Keratinocyte (primary cell): ENCODE measurements around the gene CTIF. TPM values are rescaled to one million over a fixed set of nuclear protein-coding genes. Genes with fewer than 3 reads are reported as not detected.

Experiments
- DNase-seq: peaks from one replicate; pipeline ENCODE4 v3.0.0-alpha.2; 2011; ENCODE audit warnings: low read depth, missing footprints, low spot score
- FAIRE-seq: peaks from 2 replicates; lab custom pipeline; 2011; peaks lifted over from hg19 to GRCh38; lab: Jason Lieb, UNC
- H2AFZ ChIP-seq: 2 replicates; pipeline ENCODE4 v1.6.0; 2012; ENCODE audit warnings: low read length, control low read depth, inconsistent platforms; ENCODE audit not compliant: control insufficient read depth
- H3K27ac ChIP-seq: 2 replicates; pipeline ENCODE4 v1.5.1; 2011; ENCODE audit warnings: low read length; ENCODE audit not compliant: control insufficient read depth, insufficient read depth
- H3K27me3 ChIP-seq: 3 replicates; pipeline ENCODE4 v1.6.0; 2011; ENCODE audit warnings: low read length; ENCODE audit not compliant: control insufficient read depth, insufficient read depth; ENCODE audit errors: extremely low read depth
- H3K36me3 ChIP-seq, 2 experiments: 2 replicates in 1 of 2; 3 replicates in 1 of 2; pipeline ENCODE4 v1.5.1; 2011; ENCODE audit warnings: low read length in 2 of 2, mild to moderate bottlenecking in 1 of 2; ENCODE audit not compliant: control insufficient read depth in 2 of 2, insufficient read depth in 2 of 2; ENCODE audit errors: extremely low read depth in 1 of 2
- H3K4me1 ChIP-seq: 3 replicates; pipeline ENCODE4 v1.5.1; 2011; ENCODE audit warnings: low read length; ENCODE audit not compliant: control insufficient read depth, insufficient read depth; ENCODE audit errors: extremely low read depth
- H3K4me2 ChIP-seq: 3 replicates; pipeline ENCODE4 v1.6.0; 2011; ENCODE audit warnings: low read depth, low read length; ENCODE audit not compliant: control insufficient read depth, insufficient read depth; ENCODE audit errors: extremely low read depth
- H3K4me3 ChIP-seq, 3 experiments: fragments of 200-600 bp in 1 of 3; sonication (generic) in 1 of 3; 2 replicates in 2 of 3; 3 replicates in 1 of 3; pipeline ENCODE4 v1.5.1; 2011 to 2016; ENCODE audit warnings: low read length in 3 of 3, mild to moderate bottlenecking in 3 of 3, control low read depth in 2 of 3, inconsistent platforms in 1 of 3, low read depth in 1 of 3, mixed read lengths in 1 of 3, mixed run types in 1 of 3, moderate library complexity in 1 of 3; ENCODE audit not compliant: control insufficient read depth in 2 of 3, insufficient read depth in 2 of 3; ENCODE audit errors: extremely low read depth in 1 of 3
- H3K79me2 ChIP-seq: 2 replicates; pipeline ENCODE4 v1.6.0; 2012; ENCODE audit warnings: low read length; ENCODE audit not compliant: control insufficient read depth, insufficient read depth
- H3K9ac ChIP-seq: 3 replicates; pipeline ENCODE4 v1.6.0; 2011; ENCODE audit warnings: low read length; ENCODE audit not compliant: control insufficient read depth, insufficient read depth; ENCODE audit errors: extremely low read depth
- H3K9me1 ChIP-seq: 3 replicates; pipeline ENCODE4 v1.6.0; 2011; ENCODE audit warnings: low read length; ENCODE audit not compliant: control insufficient read depth, insufficient read depth; ENCODE audit errors: extremely low read depth
- H3K9me3 ChIP-seq: 2 replicates; pipeline ENCODE4 v1.5.1; 2012; ENCODE audit warnings: low read depth, low read length; ENCODE audit not compliant: control insufficient read depth
- H4K20me1 ChIP-seq: 3 replicates; pipeline ENCODE4 v1.6.0; 2011; ENCODE audit warnings: low read length; ENCODE audit not compliant: control insufficient read depth, insufficient read depth; ENCODE audit errors: extremely low read depth
- EZH2 ChIP-seq: IDR thresholded peaks from one replicate; pipeline ENCODE4 v1.6.1; 2012; ENCODE audit warnings: inconsistent platforms, mild to moderate bottlenecking, low read length, moderate library complexity
- dilution Hi-C: fragments of 300-500 bp; cut with MboI; formaldehyde crosslinking; loops from one replicate; pipeline ENCODE4 v1.7.0; 2020; ENCODE audit warnings: low sequenced_read_pairs; ENCODE audit not compliant: extremely low pct_ligation_motif_present
- polyA plus RNA-seq, 5 experiments: library from polyadenylated mRNA; depleted of rRNA in 3 of 5; stranded (reverse) in 3 of 5; stranded (forward) in 1 of 5; unstranded in 1 of 5; fragments of >200 nt; gene quantifications; 1 replicate in 1 of 5; 2 replicates in 3 of 5; 3 replicates in 1 of 5; pipeline versions ENCODE4 v1.2.1 to v1.2.3, GENCODE V29; 2011 to 2012; ENCODE audit warnings: missing spikeins in 2 of 5, low read depth in 1 of 5, low replicate concordance in 1 of 5
- TF ChIP-seq, protein P1 (sequence below), 3 experiments: IDR thresholded peaks in 1 of 3; conservative IDR thresholded peaks in 1 of 3; optimal IDR thresholded peaks in 1 of 3; 2 replicates in 2 of 3; 3 replicates in 1 of 3; pipeline versions ENCODE3 to v1.5.1; 2011; ENCODE audit warnings: low read length in 3 of 3, mild to moderate bottlenecking in 3 of 3, moderate library complexity in 2 of 3, control low read depth in 1 of 3, inconsistent platforms in 1 of 3; ENCODE audit not compliant: insufficient read depth in 2 of 3; ENCODE audit errors: extremely low read depth in 1 of 3

CTIF gene
- polyA plus RNA-seq, 1 donor (not counting 4 experiments of a cell fraction or from before 2014, with no cell fraction given), result 15.0 TPM

GRCh38 chr18:48657447-48658120, 118.8 kb downstream of the CTIF start:
- no peak overlapping the region for H3K9ac ChIP-seq
- no peak for FAIRE-seq
- no peak overlapping the region for H3K27ac ChIP-seq
- no peaks in the 10 kb centered on the region for H3K79me2 ChIP-seq
- no peaks in the 10 kb centered on the region for H3K36me3 ChIP-seq
- TF ChIP-seq, protein P1, sequence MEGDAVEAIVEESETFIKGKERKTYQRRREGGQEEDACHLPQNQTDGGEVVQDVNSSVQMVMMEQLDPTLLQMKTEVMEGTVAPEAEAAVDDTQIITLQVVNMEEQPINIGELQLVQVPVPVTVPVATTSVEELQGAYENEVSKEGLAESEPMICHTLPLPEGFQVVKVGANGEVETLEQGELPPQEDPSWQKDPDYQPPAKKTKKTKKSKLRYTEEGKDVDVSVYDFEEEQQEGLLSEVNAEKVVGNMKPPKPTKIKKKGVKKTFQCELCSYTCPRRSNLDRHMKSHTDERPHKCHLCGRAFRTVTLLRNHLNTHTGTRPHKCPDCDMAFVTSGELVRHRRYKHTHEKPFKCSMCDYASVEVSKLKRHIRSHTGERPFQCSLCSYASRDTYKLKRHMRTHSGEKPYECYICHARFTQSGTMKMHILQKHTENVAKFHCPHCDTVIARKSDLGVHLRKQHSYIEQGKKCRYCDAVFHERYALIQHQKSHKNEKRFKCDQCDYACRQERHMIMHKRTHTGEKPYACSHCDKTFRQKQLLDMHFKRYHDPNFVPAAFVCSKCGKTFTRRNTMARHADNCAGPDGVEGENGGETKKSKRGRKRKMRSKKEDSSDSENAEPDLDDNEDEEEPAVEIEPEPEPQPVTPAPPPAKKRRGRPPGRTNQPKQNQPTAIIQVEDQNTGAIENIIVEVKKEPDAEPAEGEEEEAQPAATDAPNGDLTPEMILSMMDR (optimal IDR thresholded peaks at IDR 0.05 in 1 of 3, IDR thresholded peaks at IDR 0.05 in 1 of 3, conservative IDR thresholded peaks at IDR 0.05 in 1 of 3; ENCODE audit: extremely low read depth in 1 of 3, insufficient read depth in 2 of 3, low read length in 3 of 3), result no peak
- no peak for TF ChIP-seq EZH2
- no peaks in the 10 kb centered on the region for H3K4me1 ChIP-seq
- H3K4me3 ChIP-seq, result no peak overlapping the region
- no peaks in the 10 kb centered on the region for H3K9me3 ChIP-seq
- no peak for DNase-seq
- H4K20me1 ChIP-seq, result no peaks in the 10 kb centered on the region
- no peaks in the 10 kb centered on the region for H3K27me3 ChIP-seq
- H3K4me2 ChIP-seq, result no peak overlapping the region
- H3K9me1 ChIP-seq, result no peaks in the 10 kb centered on the region
- no peak overlapping the region for H2AFZ ChIP-seq
- dilution Hi-C loops, result no loop called here

- Histone ChIP-seq H3K4me1 (no peaks in the 10 kb centered on the region), H3K9me1 (no peaks in the 10 kb centered on the region), H3K36me3 (peaks cover 0 to 3% of the 10 kb centered on the region in 2 experiments), H3K4me2 (no peak overlapping the region), H3K4me3 (no peak overlapping the region), H4K20me1 (no peaks in the 10 kb centered on the region), H2AFZ (no peak overlapping the region), H3K9ac (no peak overlapping the region), H3K27ac (no peak overlapping the region), H3K79me2 (no peaks in the 10 kb centered on the region), H3K9me3 (no peaks in the 10 kb centered on the region), H3K27me3 (no peaks in the 10 kb centered on the region)
- FAIRE-seq (no peak), DNase-seq (no peak)
- TF ChIP-seq EZH2, result no peak
- TF ChIP-seq, protein P1 (optimal IDR thresholded peaks at IDR 0.05 in 1 of 3, IDR thresholded peaks at IDR 0.05 in 1 of 3, conservative IDR thresholded peaks at IDR 0.05 in 1 of 3; ENCODE audit: extremely low read depth in 1 of 3, insufficient read depth in 2 of 3, low read length in 3 of 3), result no peak
- dilution Hi-C loops, result no loop called here
These were observed 119.9 kb downstream of the CTIF start for GRCh38 chr18:48658721-48659120.
